ENCODE data around the gene PDGFC.

- no peak for TF ChIP-seq EP300 (IDR thresholded peaks at IDR 0.05)
- no peak for TF ChIP-seq POLR2AphosphoS5 (IDR thresholded peaks at IDR 0.05)
- no peak for TF ChIP-seq CTCF (IDR thresholded peaks at IDR 0.05)
- no peak for TF ChIP-seq POLR2A (IDR thresholded peaks at IDR 0.05)
Measured at GRCh38 chr4:156953001-156953400, 18.6 kb downstream of the PDGFC start.

Data from gastroesophageal sphincter (tissue), 3 donors.